ENCODE results near the gene RASGRP1. TPM values are rescaled to one million over a fixed set of nuclear protein-coding genes. Genes with fewer than 3 reads are reported as not detected.

RASGRP1 gene
- total RNA-seq, 1 experiment from 2014 or later = 2.8 TPM

DNA sequence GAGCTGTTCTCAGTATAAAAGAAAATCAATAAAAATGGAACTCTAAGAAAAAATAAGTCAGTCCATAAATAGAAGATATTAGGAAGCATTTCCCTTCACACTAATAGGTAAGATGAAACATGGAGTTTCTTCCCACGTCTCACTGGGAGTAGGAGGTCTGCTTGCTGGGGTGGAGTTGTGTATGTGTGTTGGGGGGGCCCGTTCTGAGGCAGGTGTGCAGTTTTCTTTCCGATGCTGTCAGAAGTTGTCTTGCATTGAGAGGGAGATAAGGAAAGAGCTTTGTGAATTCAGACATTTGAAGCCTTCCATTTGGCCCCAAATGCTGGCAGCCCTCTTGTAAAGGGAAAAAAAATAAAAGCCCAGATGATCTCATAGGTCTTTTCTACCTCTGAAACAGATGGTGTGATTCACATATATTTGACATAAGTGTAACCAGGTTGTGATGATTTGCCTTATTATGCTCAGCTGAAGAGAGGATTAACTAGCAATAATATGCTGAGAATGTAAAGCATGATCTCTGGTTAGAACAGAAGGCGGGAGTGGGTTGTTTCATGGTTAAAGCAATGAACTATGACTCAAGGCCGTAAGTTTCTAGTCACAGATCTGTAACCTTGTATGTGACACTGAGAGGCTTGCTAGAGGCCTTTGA, 8.8 kb downstream of the RASGRP1 start:
- ChIA-PET POLR2A (no interaction called here), CTCF (interaction anchor here (4.7 kb wide), 1 partner anchor 8 kb away, joined by 44 read pairs; the partner anchor contains the start of gene RASGRP1)
- no peak overlapping the region for H3K27ac Mint-ChIP-seq
- peaks cover 21% of the 10 kb centered on the region for H3K4me1 Mint-ChIP-seq
- no peaks in the 10 kb centered on the region for H3K9me3 Mint-ChIP-seq
- DNase-seq (ENCODE audit: low spot score) = no peak
- H3K27me3 Mint-ChIP-seq (ENCODE audit: low read depth) = no peaks in the 10 kb centered on the region; the same call in 1 of the 2 replicates
- H3K36me3 Mint-ChIP-seq = no peaks in the 10 kb centered on the region
- TF ChIP-seq ZNF396 (CRISPR knock-in tag; IDR thresholded peaks at IDR 0.05; ENCODE audit: borderline replicate concordance) (no peak), RELA (CRISPR knock-in tag; IDR thresholded peaks at IDR 0.05; ENCODE audit: borderline replicate concordance) (no peak), NFYB (CRISPR knock-in tag; conservative IDR thresholded peaks at IDR 0.05; ENCODE audit: low read depth) (no peak), CREM (CRISPR knock-in tag; IDR thresholded peaks at IDR 0.05) (no peak), JAZF1 (CRISPR knock-in tag; IDR thresholded peaks at IDR 0.05) (no peak), EMX1 (CRISPR knock-in tag; IDR thresholded peaks at IDR 0.05) (no peak), CREB1 (CRISPR knock-in tag; IDR thresholded peaks at IDR 0.05) (no peak), FOXK1 (CRISPR knock-in tag; IDR thresholded peaks at IDR 0.05) (no peak), MYBL2 (CRISPR knock-in tag; IDR thresholded peaks at IDR 0.05) (no peak), OVOL2 (CRISPR knock-in tag; IDR thresholded peaks at IDR 0.05; ENCODE audit: borderline replicate concordance) (no peak), ATF1 (CRISPR knock-in tag; IDR thresholded peaks at IDR 0.05) (no peak), SMAD3 (CRISPR knock-in tag; IDR thresholded peaks at IDR 0.05; ENCODE audit: borderline replicate concordance) (no peak), ZNF138 (CRISPR knock-in tag; conservative IDR thresholded peaks at IDR 0.05) (no peak)
- TF ChIP-seq, protein P1, sequence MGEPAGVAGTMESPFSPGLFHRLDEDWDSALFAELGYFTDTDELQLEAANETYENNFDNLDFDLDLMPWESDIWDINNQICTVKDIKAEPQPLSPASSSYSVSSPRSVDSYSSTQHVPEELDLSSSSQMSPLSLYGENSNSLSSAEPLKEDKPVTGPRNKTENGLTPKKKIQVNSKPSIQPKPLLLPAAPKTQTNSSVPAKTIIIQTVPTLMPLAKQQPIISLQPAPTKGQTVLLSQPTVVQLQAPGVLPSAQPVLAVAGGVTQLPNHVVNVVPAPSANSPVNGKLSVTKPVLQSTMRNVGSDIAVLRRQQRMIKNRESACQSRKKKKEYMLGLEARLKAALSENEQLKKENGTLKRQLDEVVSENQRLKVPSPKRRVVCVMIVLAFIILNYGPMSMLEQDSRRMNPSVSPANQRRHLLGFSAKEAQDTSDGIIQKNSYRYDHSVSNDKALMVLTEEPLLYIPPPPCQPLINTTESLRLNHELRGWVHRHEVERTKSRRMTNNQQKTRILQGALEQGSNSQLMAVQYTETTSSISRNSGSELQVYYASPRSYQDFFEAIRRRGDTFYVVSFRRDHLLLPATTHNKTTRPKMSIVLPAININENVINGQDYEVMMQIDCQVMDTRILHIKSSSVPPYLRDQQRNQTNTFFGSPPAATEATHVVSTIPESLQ (CRISPR knock-in tag; IDR thresholded peaks at IDR 0.05) = no peak
- TF ChIP-seq, protein P2, sequence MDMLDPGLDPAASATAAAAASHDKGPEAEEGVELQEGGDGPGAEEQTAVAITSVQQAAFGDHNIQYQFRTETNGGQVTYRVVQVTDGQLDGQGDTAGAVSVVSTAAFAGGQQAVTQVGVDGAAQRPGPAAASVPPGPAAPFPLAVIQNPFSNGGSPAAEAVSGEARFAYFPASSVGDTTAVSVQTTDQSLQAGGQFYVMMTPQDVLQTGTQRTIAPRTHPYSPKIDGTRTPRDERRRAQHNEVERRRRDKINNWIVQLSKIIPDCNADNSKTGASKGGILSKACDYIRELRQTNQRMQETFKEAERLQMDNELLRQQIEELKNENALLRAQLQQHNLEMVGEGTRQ (CRISPR knock-in tag; IDR thresholded peaks at IDR 0.05) = no peak
- TF ChIP-seq, protein P3, sequence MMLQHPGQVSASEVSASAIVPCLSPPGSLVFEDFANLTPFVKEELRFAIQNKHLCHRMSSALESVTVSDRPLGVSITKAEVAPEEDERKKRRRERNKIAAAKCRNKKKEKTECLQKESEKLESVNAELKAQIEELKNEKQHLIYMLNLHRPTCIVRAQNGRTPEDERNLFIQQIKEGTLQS (CRISPR knock-in tag; conservative IDR thresholded peaks at IDR 0.05) = no peak
- TF ChIP-seq, protein P4, sequence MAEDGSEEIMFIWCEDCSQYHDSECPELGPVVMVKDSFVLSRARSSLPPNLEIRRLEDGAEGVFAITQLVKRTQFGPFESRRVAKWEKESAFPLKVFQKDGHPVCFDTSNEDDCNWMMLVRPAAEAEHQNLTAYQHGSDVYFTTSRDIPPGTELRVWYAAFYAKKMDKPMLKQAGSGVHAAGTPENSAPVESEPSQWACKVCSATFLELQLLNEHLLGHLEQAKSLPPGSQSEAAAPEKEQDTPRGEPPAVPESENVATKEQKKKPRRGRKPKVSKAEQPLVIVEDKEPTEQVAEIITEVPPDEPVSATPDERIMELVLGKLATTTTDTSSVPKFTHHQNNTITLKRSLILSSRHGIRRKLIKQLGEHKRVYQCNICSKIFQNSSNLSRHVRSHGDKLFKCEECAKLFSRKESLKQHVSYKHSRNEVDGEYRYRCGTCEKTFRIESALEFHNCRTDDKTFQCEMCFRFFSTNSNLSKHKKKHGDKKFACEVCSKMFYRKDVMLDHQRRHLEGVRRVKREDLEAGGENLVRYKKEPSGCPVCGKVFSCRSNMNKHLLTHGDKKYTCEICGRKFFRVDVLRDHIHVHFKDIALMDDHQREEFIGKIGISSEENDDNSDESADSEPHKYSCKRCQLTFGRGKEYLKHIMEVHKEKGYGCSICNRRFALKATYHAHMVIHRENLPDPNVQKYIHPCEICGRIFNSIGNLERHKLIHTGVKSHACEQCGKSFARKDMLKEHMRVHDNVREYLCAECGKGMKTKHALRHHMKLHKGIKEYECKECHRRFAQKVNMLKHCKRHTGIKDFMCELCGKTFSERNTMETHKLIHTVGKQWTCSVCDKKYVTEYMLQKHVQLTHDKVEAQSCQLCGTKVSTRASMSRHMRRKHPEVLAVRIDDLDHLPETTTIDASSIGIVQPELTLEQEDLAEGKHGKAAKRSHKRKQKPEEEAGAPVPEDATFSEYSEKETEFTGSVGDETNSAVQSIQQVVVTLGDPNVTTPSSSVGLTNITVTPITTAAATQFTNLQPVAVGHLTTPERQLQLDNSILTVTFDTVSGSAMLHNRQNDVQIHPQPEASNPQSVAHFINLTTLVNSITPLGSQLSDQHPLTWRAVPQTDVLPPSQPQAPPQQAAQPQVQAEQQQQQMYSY (CRISPR knock-in tag; IDR thresholded peaks at IDR 0.05) = no peak
- TF ChIP-seq, protein P5, sequence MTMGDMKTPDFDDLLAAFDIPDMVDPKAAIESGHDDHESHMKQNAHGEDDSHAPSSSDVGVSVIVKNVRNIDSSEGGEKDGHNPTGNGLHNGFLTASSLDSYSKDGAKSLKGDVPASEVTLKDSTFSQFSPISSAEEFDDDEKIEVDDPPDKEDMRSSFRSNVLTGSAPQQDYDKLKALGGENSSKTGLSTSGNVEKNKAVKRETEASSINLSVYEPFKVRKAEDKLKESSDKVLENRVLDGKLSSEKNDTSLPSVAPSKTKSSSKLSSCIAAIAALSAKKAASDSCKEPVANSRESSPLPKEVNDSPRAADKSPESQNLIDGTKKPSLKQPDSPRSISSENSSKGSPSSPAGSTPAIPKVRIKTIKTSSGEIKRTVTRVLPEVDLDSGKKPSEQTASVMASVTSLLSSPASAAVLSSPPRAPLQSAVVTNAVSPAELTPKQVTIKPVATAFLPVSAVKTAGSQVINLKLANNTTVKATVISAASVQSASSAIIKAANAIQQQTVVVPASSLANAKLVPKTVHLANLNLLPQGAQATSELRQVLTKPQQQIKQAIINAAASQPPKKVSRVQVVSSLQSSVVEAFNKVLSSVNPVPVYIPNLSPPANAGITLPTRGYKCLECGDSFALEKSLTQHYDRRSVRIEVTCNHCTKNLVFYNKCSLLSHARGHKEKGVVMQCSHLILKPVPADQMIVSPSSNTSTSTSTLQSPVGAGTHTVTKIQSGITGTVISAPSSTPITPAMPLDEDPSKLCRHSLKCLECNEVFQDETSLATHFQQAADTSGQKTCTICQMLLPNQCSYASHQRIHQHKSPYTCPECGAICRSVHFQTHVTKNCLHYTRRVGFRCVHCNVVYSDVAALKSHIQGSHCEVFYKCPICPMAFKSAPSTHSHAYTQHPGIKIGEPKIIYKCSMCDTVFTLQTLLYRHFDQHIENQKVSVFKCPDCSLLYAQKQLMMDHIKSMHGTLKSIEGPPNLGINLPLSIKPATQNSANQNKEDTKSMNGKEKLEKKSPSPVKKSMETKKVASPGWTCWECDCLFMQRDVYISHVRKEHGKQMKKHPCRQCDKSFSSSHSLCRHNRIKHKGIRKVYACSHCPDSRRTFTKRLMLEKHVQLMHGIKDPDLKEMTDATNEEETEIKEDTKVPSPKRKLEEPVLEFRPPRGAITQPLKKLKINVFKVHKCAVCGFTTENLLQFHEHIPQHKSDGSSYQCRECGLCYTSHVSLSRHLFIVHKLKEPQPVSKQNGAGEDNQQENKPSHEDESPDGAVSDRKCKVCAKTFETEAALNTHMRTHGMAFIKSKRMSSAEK (CRISPR knock-in tag; IDR thresholded peaks at IDR 0.05; ENCODE audit: borderline replicate concordance) = no peak
- ATAC-seq = no peak
- H3K4me3 Mint-ChIP-seq = no peak overlapping the region
